ENCODE data around the gene TCF12.
"Not testable (repeated sequence)": the region's sequence is repeated elsewhere in the genome, so short reads cannot be mapped to it uniquely, and the experiment has no call there.

Gene TCF12

GRCh38 chr15:57097919-57098543 is 179.6 kb downstream of the TCF12 start:
- DNase-seq = not testable (repeated sequence)

DNA sequence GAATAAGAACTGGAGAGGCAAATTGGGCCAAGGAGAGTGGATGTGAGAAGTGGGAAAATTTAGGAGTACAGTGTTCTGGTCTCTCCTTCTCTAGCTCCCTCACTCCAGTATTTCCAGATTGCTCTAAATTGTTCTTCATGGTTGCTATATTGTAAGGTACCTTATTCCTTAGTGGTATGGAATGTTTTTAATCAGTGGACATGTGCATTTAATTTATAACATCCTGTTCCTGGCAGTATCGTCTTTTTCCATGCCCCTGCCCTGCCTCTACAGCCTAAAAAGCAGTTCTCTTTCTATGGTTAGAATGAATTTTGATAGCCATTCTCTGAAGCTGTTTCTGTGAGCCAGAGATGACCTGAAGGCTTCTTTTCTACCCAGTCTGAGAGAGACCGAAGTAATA is 180.5 kb downstream of the TCF12 start:
- no peak for DNase-seq

DNA sequence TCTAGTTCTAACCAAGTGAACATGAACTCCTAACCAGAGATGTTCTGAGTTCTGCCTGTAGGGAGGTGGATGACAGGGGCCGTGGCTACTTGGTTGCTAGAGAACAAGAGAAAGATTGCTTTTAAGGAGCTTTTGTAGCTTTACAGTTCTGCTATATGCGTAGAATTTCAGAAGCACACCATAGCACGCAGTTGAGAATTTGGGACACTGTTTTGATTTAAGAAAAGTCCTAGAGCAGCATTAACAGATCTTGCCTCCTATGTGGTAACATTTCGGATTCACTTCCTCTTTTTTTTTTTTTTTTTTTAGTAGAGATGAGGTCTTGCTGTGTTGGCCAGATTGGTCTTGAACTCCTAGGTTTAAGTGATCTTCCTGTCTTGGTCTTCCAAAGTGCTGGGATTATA is 181.7 kb downstream of the TCF12 start:
- DNase-seq = no peak

DNA sequence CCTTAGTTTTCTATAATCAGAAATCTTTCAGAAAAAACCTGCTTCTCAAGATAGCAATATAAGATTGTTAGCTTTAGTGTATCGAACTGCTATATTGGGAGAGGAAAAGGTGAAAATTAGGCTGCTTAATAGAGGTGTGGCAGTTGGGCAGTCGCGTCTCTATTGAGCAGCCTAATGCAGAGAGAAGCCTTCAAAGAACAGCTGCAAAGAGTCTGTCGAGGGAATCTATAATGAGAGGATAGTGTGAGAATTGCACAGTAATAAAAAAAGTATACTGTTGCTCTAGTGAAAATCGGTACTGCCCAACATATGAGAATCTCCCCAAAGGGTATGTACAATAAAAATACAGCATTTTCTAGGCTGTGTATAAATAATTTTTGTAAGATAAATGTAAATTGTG is 184.4 kb downstream of the TCF12 start:
- no peak for DNase-seq

- DNase-seq = no peak
These were observed 189.9 kb downstream of the TCF12 start for GRCh38 chr15:57108296-57108695.

DNA sequence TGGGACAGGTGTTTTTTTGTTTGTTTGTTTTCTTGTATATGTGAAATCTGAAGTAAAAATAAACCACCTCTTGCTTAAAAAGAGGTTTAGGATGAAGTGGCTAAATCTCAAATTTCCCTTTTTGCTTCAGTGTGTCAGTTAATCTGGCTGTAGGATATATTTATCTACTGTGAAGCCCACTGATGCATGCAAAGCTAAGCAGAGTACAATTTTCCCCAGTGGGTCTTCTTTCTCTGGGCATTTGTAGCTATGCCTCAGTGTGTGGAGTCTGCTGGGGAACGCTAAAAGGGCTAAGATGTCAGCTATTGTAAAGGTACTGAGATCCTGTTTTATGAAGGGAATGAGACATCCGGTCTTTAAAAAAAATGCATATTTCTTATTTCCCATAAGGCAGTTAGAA is 190.6 kb downstream of the TCF12 start:
- DNase-seq = no peak

DNA sequence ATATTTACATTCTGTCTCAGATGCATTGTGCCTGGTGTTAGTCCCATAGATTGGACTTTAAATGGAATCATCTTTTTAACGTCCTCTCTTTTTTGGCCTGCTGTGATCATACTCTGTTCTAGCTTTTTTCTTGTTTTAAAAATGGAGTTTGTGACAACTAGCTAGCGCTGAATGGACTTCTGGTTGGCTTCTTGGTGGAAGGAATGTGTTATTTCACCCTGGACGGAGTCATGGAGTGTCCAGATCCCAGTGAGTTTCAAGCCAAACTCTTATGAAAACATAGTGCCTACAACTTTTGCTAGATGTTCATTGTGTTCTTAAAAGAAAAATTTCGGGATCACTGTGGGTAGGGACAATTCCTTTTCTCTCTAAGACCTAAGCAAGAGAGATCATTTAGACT is 192.6 kb downstream of the TCF12 start:
- DNase-seq = no peak

DNA sequence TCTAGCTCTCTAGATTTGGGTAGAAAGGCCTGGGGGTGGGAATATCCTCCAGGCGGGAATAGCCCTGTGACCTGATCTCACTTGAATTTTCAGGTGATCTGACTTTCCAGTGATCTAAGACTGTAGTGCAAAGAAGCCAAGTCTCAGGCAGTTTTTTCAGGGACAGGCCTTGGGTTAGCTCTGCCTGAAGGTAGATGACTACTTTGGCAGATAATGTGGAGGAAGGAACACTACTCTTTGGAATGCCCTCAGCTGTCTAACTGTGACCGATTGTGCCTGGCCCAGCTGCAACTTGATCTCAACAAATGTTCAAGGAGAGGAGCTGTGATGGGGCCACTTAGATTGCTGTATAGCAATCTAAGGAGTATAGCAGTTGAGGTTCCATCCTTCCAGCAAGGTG is 193.7 kb downstream of the TCF12 start:
- no peak for DNase-seq

DNA sequence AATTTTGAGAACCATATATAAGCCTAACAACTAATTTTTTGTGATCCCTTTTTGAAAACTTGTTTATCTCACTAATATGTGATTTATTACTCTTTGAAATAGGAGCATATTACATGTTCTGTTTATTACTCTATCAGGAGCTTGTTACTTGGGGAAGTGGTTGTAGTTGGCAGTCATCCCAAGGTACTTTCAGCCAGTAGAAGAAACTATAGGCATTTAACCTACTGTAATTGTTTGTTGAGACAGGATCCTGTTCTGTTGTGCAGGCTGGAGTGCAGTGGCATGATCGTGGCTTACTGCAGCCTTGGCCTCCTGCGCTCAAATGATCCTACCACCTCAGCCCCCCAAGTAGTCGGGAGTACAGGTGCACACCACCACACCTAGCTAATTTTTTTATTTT is 195.6 kb downstream of the TCF12 start:
- DNase-seq = no peak

DNA sequence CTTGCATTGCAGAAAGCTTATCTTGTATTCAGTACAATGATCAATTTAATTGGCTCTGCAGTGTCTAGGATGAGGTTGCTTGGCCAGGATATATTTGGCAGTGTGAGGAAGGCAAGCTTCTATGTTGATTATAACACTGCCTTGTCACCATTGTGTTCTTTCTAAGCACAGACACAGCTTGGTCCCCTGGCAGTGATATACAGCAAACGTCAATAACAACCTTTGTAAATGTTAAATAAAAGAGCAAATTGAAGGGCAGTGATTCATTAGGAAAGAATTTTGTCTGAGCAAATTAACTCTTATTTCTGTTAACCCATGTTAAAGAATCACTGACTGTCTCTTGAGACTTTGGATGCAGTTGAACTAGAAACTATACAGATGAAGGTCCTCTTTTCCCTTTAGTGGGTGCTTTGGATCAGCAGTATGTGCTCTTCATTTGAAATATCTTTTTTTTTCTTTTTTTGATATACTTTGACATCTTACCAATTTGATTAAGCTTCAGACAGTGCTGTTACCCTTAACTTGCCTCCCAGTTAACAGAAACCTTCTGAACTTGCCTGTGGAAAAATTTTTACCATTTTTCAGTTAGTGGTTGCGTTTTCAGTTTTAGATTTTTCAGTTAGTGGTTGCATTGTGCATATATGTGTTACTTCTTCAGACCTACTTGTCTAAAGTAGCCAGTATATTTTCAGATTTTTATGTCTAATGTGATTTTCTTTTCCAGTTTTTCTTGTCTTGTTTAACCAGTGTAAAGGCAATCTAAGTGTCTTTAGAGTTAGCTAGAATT is 199.8 kb downstream of the TCF12 start:
- DNase-seq = no peak

DNA sequence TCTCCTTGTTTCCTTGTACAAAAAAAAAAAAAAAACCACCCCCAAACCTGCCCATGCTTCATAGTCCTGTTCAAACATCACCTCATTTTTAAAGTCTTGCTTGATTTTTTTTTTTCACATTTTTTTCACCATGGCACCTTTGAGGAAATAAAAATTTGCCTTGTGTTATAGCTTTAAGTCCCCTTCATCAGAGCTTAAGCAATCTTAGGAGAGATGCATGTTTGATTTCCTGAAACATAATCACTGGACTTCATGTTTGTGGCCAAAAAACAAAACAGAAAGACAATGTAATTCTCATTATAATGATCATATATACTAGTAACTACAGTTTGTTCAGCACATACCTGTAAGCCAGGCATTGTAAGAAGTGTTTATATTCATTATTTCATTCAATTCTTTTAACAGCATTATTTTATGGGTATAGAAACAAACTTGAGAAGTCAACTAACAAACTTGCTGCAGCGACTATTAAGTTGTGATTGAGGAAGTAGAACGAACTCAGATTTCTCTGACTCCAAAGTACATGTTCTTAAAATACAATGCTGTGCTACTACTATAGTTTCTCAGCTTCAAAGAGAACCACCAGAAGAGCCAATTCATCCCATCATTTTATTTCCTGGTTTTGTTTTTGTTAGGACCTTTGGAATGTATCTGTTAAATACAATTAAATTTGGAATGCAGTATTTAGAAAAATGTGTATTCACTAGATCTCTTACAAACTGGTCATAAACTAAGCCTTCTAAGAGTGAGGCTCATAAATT is 203.8 kb downstream of the TCF12 start:
- no peak for DNase-seq

GRCh38 chr15:57124036-57124435 is 205.6 kb downstream of the TCF12 start:
- DNase-seq = no peak

- DNase-seq = no peak
These were observed 210.6 kb downstream of the TCF12 start for GRCh38 chr15:57129064-57129463.

DNA sequence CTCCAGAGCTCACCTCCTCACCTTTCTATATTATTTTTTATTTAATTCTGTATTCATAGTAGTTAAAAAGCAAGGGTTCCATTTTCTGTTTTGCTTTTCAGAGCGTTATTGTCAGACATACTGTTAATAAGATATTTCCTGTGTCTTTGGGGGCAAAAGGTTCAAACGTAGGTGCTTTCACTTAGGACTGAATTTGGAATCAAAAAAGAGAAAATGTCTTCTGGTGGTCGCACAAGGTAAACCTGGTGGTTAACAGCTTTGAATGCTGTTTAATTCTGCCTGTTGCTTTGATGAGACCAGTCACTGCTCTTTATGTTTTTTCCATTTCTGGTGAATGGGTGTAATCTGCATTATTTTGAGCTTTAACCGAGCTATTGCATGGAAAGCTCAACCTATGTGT is 212.5 kb downstream of the TCF12 start:
- DNase-seq = no peak

GRCh38 chr15:57133127-57133968 is 214.9 kb downstream of the TCF12 start:
- peak; percentile 91 to 95 for DNase-seq

DNA sequence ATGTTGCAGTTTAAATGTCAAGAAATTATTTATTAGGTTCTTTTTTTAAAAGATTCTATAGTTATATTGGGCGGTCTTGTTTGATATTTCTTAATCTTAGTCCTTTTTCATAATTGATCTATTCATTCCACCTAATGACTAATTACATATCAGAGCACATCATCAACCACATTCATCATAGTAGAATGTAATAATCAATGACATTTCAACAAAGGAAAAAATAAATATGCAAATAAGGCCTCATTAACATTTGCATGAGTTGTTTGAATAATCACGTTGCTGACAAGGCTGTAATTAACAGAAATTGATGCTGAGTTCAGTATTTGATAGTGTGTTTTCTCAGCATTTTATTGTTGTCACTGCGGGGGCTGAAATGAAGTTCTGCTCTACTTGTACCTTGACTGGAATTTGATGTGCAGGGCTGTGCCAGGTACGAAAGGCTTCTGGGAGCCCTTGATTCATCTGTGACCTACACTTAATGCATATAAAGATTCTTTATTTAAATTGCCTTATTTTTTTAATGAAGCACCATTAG is 215.7 kb downstream of the TCF12 start:
- peak in 1 of 2 experiments; percentile 18 for DNase-seq

DNA sequence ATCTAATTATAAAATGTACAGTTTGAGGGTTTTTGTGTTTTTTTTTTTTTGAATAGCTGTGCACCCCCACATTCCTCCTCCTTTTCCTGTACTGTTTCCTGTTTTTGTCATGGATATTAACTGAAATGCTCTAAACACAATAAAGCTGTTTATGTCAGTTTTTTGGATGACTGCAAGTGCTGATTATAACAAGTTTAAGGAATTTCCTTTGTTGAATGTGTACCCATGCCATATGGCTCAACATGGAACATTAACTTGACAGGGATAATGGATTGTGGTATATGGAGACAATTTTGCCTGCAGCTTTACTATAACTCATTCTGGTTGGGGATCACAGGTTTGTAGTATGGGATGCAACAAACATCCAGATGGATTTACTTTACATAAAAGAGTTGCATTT is 216.4 kb downstream of the TCF12 start:
- peak; percentile 59 to 84 for DNase-seq

DNA sequence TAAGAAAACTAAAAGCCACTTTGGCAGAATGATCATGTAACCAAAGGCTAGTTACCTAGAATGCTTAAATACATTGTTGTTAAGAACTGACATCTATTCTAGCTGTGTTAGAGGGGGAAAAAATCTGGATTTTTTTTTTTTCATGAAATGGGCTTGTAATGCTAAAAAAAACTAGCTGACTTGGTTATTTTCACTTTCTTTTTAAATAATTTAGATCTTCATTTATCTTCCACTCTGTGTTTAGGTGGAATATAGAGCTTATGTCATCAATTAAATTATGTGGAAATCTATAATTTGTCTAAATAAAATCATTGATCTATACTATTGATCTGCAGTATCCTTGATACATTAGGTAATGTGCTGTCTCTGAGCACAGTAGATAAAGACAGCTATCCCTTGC is 217.4 kb downstream of the TCF12 start:
- no peak for DNase-seq

GRCh38 chr15:57138349-57138788 is 219.9 kb downstream of the TCF12 start:
- peak; percentile 65 to 83 for DNase-seq

GRCh38 chr15:57143511-57144078 is 225.2 kb downstream of the TCF12 start:
- DNase-seq = no peak

DNA sequence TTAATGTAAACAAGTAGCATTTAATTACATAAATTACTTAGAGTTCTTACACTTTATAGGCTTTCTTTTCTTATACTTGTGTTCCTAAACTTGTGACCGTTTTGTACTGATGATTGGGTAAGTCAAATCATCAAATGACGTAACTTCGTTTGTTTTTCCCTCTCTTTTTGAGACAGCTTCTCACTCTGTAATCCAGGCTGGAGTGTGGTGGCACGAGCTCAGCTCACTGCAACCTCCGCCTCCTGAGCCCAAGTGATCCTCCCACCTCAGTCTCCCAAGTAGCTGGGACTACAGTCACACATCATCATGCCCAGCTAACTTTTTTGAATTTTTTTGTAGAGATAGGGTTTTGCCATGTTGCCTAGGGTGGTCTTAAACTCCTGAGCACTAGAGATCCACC is 226.0 kb downstream of the TCF12 start:
- no peak for DNase-seq

GRCh38 chr15:57146506-57147201 is 228.2 kb downstream of the TCF12 start:
- peak; percentile 4 to 50 for DNase-seq

Measured in NCI-H524 (cell line).